ENCODE data around the gene SOX15.

DNA sequence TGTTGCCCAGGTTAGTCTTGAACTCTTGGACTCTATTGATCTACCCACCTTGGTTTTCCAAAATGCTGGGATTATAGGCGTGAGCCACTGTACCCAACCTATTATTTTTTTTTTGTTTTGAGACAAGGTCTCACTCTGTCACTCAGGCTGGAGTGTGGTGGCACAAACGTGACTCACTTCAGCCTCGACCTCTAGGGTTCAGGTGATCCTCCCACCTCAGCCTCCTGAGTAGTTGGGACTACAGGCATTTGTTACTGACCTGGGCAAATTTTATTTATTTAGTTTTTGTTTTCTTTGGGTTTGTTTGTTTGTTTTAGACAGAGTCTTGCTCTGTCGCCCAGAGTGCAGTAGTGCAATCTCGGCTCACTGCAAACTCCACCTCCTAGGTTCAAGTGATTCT, 33.8 kb upstream of the SOX15 start:
- TF ChIP-seq EZH2 (IDR thresholded peaks at IDR 0.05) (no peak), POLR2AphosphoS5 (IDR thresholded peaks at IDR 0.05; ENCODE audit: borderline replicate concordance, low read depth, low read length) (no peak)

Data from SK-N-MC (cell line).